ENCODE data around the gene ROM1. TPM values are rescaled to one million over a fixed set of nuclear protein-coding genes. Genes with fewer than 3 reads are reported as not detected.
"Not testable (repeated sequence)": the region's sequence is repeated elsewhere in the genome, so short reads cannot be mapped to it uniquely, and the experiment has no call there.

Gene ROM1
- polyA plus RNA-seq, 4 donors = 3.0 to 3.5 (median 3.4) TPM

DNA sequence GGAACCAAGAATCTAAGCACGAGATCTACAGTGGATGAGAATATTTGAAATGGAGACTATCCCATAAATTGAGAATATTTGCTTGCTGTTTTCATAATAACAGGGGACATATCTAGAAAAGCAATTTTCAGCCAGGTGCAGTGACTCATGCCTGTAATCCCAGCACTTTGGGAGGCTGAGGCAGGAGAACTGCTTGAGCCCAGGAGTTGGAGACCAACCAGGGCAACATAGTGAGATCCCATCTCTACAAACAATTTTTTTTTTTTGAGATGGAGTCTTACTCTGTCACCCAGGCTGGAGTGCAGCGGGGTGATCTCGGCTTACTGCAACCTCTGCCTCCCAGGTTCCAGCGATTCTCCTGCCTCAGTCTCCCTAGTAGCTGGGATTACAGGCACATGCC is 31.3 kb upstream of the ROM1 start:
- not testable (repeated sequence) for DNase-seq (ENCODE audit: low read depth in 4 of 4, low spot score in 3 of 4)

DNA sequence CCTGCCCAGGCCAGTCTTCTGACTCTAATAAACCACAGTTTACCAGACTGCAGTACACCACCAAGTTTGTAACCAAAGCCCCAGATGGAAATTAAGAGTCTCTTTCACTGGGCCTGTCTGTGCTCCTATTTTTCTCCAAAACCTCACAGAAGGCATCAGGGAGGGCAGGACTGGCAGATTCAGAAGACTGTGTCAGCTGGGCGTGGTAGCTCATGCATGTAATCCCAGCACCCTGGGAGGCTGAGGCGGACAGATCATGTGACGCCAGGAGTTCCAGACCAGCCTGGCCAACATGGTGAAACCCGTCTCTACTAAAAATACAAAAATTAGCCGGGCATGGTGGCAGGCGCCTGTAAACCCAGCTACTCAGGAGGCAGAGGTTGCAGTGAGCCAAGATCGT is 27.7 kb upstream of the ROM1 start:
- not testable (repeated sequence) for DNase-seq (ENCODE audit: low read depth in 4 of 4, low spot score in 3 of 4)

DNA sequence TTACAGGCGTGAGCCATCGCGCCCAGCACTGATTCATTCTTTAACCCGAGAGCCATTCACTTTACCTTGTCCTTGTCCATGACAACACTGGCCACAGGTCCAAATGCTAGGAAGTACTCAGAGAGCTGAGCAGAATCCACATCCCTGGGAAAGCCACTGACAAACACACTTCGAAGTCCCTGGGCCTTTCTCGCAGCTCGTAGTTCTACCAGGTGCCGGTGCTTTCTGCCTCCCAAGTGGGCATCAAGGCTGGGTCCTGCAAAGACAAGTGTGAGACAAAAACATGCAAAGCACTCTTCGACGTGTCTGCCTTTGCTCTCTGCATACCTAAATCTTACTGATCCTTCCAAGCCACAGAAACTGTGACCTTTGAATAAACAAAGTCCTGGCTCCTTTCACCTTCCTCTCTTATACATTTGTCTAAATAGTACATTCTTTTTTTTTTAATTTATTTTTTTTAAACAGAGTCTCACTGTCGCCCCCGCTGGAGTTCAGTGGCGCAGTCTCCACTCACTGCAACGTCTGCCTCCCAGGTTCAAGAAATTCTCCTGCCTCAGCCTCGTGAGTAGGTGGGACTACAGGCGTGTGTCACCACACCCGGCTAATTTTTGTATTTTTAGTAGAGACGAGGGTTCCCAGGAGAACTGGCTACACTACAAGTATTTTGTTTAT is 24.0 kb upstream of the ROM1 start:
- no peak for DNase-seq (ENCODE audit: low read depth in 4 of 4, low spot score in 3 of 4)

DNA sequence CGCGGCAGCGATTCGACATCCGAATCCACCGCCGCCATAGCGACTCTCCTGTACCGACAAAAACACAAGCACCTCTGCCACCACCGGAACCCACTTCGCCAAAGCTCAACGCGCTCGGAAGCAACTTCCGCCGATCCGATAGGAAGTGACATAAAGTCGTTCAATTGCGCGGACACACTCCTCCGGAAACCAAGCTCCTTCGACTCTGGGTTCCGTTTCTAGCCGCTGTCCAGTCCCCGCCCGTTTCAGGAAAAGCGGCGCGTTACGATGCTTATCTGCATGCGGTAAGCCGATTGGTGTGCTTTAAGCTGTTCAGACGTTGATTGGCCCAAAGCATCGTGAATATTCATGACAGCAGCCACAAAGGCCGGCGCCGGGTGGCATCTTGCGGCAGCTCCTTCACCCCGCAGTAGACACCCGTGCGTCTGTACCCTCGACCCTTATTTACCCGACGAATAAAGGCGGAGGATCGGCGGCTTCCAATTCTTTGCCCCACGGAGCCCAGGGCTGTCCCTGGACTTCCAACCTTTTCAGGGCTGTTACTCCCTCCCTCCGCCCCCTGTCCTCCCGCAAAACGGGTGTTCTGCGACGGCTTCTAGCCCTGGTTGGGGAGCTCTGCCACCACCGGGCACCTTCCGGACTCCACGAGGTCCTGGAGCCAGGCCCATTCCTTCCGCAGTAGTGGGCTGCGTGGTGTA is 21.5 kb upstream of the ROM1 start, which contains the start of gene TUT1:
TSS of gene TUT1 (minus strand) at position 76 of the 698 bp plus-strand sequence. CDS start at position 38, 38 bp downstream.
- peak; percentile 97 to 99 (median 98) for DNase-seq (ENCODE audit: low read depth in 4 of 4, low spot score in 3 of 4)

DNA sequence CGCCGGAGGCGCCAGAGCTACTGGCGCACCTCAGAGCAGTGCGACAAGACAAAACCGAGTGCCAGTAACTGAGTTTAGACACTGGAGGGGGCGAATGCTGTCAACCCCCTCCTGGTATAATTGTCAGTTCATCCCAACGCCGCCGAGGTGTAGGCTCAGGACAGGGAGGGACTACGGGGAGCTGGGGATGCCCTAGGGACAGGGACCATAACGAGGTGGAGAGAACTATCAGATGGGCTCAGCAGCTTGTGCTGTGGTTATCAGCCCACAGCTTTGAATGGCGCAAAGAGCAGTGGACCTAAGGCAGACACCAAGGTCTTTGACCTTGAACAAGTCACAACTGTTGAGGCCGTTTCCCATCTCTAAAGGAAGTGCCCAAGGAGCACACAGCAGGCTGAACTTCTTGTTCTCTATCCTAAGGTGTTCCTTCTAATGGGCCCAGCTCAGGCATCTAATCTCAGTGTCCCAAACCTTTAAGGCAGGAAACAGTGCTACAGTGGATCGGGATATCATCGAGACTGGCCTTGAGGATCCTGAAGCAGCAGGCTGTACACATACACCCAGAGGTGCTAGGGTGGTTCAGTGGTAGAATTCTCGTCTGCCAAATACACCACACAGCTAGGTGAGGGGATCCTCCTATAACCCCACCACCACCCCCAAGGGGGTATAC is 20.8 kb upstream of the ROM1 start:
- DNase-seq (ENCODE audit: low read depth in 4 of 4, low spot score in 3 of 4) = no peak

DNA sequence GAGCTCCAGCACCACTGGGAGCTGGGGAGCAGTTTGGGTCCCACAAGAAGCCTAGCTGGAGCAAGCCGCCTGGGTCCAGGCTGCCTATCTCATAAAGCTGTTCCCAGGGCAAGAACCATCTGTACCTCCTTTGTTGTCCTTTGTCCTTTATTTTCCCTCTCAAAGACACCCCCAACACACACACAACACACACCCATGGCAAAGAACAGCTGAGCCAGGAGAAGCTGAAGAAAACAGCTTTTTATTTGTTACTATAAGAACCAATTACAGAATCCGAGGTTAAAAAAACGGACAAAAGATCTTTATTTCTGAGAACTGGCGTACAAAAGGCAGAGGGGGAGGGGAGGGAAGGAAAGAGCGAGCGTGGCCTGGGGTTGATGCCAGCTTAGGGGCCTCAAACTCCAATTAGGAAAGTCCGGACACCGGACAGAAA is 20.1 kb upstream of the ROM1 start:
- no peak for DNase-seq (ENCODE audit: low read depth in 4 of 4, low spot score in 3 of 4)

GRCh38 chr11:62593434-62594044 is 19.5 kb upstream of the ROM1 start:
- no peak for DNase-seq (ENCODE audit: low read depth in 4 of 4, low spot score in 3 of 4)

- no peak for DNase-seq (ENCODE audit: low read depth in 4 of 4, low spot score in 3 of 4)
These were observed 17.9 kb upstream of the ROM1 start for GRCh38 chr11:62595124-62595523.

- DNase-seq (ENCODE audit: low read depth in 4 of 4, low spot score in 3 of 4) = peak; percentile 78 to 90 (median 85)
These were observed 13.9 kb upstream of the ROM1 start for GRCh38 chr11:62599069-62599696.

- no peak for DNase-seq (ENCODE audit: low read depth in 4 of 4, low spot score in 3 of 4)
These were observed 13.2 kb upstream of the ROM1 start for GRCh38 chr11:62599901-62600300.

GRCh38 chr11:62600367-62601121 is 12.5 kb upstream of the ROM1 start:
- DNase-seq (ENCODE audit: low read depth in 4 of 4, low spot score in 3 of 4) = no peak

DNA sequence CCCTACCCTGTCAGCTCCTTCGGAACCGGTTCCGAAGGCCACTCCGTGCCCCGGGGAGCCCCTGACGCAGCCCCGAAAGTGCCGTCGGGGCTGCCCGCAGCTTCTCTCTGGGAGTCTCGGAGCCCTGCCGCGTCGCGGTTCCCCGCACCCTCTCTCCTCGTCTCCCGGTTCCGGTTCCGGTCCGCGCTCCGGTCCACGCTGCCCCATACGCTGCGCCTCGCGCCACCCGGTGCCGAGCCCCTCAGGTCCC is 12.0 kb upstream of the ROM1 start:
- no peak for DNase-seq (ENCODE audit: low read depth in 4 of 4, low spot score in 3 of 4)

- DNase-seq (ENCODE audit: low read depth in 4 of 4, low spot score in 3 of 4) = peak; percentile 96 to 97 (median 96)
These were observed 11.5 kb upstream of the ROM1 start, which contains the start of gene MTA2 for GRCh38 chr11:62601372-62602140. Gene MTA2 (minus strand): TSS chr11:62601865. CDS start chr11:62601450, 415 bp downstream.

DNA sequence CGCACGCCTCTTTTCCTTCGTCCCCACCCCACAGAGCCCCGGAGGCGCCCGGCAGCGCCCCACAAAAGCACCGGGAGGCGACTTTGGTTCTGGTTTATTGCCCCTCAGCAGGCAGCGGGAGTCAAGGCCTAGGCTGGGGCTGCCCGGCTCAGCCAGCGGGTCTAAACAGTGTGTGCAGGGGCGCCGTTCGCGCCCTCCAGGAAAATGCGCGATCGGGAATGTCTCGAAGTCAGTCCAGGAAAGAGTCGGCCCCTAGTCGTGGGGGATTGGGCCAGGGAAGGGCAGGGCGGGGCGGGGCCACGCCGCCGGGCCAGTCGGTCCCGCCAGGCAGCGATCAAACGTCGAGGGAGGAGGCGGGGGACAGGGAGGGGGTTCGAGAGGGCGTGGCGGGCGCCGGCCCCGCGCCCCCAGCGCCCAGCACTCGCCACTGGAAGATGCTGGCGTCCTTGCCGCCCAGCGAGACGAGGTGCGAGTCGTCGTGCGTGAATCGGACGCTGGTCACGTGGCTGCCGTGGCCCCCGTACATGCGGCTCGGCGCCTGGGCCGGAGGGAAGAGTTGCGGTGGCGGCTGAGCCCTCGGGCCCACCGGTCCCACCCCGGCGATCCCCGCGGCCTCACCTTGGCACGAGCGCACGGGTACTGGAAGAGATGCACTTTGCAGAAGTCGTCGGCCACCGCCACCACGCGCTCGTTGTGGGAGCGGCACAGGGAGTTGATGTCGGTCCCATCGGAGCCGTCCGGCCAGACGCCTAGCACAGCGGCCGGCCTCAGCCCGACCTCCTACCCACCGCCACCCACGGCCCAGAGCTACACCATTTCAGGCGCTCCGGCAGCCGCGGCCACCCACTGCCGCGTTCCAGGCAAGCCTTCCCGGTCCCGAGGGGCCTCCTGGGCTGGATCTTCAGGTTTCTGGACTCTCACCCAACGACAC is 10.7 kb upstream of the ROM1 start:
- no peak for DNase-seq (ENCODE audit: low read depth in 4 of 4, low spot score in 3 of 4)

DNA sequence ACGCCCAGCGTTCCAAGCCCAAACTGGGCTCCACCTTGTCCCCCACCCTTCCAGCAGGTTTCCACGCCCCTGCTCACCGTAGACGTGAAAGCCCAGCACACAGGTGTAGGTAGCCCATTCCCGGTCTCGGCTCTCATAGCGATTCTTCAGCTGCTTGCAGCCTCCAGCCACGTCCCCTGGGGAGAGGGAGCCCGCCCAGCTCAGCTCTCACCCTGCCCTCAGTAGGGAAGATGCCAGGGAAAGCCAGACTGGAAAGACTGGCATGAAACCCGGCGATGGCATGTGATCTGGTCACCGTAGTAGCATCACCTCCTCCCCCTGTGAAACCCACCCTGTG is 10.0 kb upstream of the ROM1 start:
- no peak for DNase-seq (ENCODE audit: low read depth in 4 of 4, low spot score in 3 of 4)

DNA sequence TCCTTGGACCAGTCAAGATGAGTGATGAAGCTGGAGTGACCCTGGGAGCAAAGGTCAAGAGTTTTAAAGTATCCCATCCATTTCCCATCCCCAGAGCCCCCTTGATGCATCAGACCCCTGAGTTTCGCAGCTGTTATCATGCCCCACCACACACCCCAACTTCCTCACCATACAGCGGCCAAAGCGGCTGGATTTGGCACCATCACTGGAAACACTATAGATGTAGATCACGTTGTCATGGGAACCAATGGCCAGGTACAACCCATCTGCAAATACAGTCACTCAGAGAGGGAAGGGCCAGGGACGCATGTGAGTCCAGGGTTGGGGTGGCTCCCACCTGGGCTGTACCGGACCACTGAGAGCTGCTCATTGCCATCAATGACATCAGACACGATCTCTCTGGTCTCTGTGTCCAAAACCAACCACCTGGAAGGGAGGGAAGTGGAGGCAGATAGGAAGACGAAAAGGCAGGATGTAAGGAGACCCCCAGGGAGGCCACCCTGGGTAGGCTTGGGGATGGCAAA is 9.2 kb upstream of the ROM1 start:
- DNase-seq (ENCODE audit: low read depth in 4 of 4, low spot score in 3 of 4) = no peak

DNA sequence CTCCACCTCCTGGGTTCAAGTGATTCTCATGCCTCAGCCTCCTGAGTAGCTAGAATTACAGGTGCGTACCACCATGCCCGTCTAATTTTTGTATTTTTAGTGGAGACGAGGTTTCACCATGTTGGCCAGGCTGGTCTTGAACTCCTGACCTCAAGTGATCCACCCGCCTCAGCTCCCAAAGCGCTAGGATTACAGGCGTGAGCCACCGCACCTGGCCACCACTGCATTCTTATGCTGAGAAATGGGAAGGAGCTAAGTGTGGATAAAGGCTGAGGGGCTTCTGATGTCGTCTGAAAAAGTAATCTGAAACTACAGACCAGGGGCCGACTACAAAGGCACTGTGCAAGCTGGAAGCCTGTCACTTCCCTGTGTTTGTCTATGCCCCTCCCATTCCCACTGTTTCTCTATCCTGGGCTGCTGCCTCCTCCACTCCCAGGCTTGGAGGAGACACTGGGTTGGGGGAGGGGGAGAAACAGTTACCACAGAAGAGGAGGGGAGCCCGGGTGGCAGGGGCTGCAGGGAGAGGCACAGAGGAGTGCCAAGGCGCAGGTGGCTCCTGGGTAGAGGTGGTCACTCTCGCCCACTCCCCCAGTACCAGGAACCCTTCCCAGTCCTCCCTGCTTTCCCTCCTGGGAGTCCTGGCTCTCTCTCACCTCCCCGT is 8.5 kb upstream of the ROM1 start:
- no peak for DNase-seq (ENCODE audit: low read depth in 4 of 4, low spot score in 3 of 4)

GRCh38 chr11:62605467-62605866 is 7.6 kb upstream of the ROM1 start:
- no peak for DNase-seq (ENCODE audit: low read depth in 4 of 4, low spot score in 3 of 4)

Data from right renal pelvis (tissue), 4 donors.